ENCODE data around the gene TET2. TPM values are rescaled to one million over a fixed set of nuclear protein-coding genes. Genes with fewer than 3 reads are reported as not detected.

TET2 gene
- total RNA-seq, 1 experiment from 2014 or later, result 20.5 TPM

DNA sequence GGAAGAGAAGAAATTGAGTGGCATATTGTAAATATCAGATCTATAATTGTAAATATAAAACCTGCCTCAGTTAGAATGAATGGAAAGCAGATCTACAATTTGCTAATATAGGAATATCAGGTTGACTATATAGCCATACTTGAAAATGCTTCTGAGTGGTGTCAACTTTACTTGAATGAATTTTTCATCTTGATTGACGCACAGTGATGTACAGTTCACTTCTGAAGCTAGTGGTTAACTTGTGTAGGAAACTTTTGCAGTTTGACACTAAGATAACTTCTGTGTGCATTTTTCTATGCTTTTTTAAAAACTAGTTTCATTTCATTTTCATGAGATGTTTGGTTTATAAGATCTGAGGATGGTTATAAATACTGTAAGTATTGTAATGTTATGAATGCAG, 132.6 kb downstream of the TET2 start:
- H3K4me1 Mint-ChIP-seq (ENCODE audit: insufficient read depth, unreplicated experiment), result no peaks in the 10 kb centered on the region
- peaks cover 30% of the 10 kb centered on the region for H3K36me3 Mint-ChIP-seq (ENCODE audit: insufficient read depth, unreplicated experiment)
- CTCF ChIA-PET, result no interaction called here
- intact Hi-C loops (cut with micrococcal nuclease), result no loop called here
- H3K27ac Mint-ChIP-seq (ENCODE audit: low read depth, unreplicated experiment), result no peak overlapping the region
- H3K27me3 Mint-ChIP-seq (ENCODE audit: insufficient read depth, unreplicated experiment), result no peaks in the 10 kb centered on the region
- DNase-seq (ENCODE audit: unreplicated experiment), result no peak
- no peak overlapping the region for H3K4me3 Mint-ChIP-seq (ENCODE audit: unreplicated experiment)
- no TSS peak for BruUV-seq (replicated peaks)
- no peaks in the 10 kb centered on the region for H3K9me3 Mint-ChIP-seq (ENCODE audit: unreplicated experiment)
- TF ChIP-seq, protein P1, sequence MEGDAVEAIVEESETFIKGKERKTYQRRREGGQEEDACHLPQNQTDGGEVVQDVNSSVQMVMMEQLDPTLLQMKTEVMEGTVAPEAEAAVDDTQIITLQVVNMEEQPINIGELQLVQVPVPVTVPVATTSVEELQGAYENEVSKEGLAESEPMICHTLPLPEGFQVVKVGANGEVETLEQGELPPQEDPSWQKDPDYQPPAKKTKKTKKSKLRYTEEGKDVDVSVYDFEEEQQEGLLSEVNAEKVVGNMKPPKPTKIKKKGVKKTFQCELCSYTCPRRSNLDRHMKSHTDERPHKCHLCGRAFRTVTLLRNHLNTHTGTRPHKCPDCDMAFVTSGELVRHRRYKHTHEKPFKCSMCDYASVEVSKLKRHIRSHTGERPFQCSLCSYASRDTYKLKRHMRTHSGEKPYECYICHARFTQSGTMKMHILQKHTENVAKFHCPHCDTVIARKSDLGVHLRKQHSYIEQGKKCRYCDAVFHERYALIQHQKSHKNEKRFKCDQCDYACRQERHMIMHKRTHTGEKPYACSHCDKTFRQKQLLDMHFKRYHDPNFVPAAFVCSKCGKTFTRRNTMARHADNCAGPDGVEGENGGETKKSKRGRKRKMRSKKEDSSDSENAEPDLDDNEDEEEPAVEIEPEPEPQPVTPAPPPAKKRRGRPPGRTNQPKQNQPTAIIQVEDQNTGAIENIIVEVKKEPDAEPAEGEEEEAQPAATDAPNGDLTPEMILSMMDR (IDR thresholded peaks at IDR 0.05; ENCODE audit: unreplicated experiment), result no peak
- POLR2A ChIA-PET, result no interaction called here

DNA sequence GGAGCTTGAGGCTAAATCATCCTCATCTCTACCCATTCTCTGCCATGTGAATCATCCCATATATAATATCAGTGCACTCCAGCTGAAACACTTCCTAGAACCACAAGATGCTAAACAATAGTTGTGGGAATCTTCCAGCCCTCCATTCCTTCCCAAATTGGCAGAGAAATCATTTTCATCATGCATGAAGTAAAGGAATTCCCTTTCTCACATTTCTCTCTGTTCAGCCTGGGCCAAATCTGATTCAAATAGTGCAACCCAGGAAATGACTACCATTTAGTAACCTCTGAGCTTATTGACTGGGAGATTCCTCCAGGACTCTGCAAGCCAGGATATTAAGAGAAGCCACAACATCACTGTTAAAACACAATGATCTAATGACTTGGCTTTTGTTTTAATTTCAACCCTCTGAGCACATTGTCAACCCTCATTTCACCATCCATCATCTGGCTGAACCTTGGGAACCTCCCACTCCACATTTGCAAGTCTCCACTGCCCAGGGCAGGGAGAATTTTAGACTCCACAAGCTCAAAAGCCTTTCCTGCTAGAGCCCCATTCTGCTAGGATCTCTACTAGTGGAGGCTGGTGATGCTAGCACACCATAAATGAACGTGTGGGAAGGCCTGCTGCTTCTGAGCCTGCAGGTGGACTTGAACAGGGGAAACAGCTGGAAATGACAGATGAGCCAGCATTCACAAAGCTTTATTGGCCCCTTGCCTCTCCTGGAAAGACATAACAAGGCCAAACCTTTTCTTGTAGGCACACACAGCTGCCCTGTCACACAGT, 133.9 kb downstream of the TET2 start:
- BruUV-seq (replicated peaks), result no TSS peak
- TF ChIP-seq, protein P1 (IDR thresholded peaks at IDR 0.05; ENCODE audit: unreplicated experiment), result no peak
- no peaks in the 10 kb centered on the region for H3K9me3 Mint-ChIP-seq (ENCODE audit: unreplicated experiment)
- ChIA-PET CTCF (interaction anchor here (0.6 to 0.9 kb wide), 2 partner anchors 81 to 133 kb away, joined by 3 read pairs; no protein-coding TSS in a partner anchor), POLR2A (no interaction called here)
- H3K27ac Mint-ChIP-seq (ENCODE audit: low read depth, unreplicated experiment), result no peak overlapping the region
- H3K27me3 Mint-ChIP-seq (ENCODE audit: insufficient read depth, unreplicated experiment), result no peaks in the 10 kb centered on the region
- no peaks in the 10 kb centered on the region for H3K4me1 Mint-ChIP-seq (ENCODE audit: insufficient read depth, unreplicated experiment)
- peak; percentile 59 for DNase-seq (ENCODE audit: unreplicated experiment)
- peaks cover 26% of the 10 kb centered on the region for H3K36me3 Mint-ChIP-seq (ENCODE audit: insufficient read depth, unreplicated experiment)
- no peak overlapping the region for H3K4me3 Mint-ChIP-seq (ENCODE audit: unreplicated experiment)
- intact Hi-C loops (cut with micrococcal nuclease), result no loop called here

DNA sequence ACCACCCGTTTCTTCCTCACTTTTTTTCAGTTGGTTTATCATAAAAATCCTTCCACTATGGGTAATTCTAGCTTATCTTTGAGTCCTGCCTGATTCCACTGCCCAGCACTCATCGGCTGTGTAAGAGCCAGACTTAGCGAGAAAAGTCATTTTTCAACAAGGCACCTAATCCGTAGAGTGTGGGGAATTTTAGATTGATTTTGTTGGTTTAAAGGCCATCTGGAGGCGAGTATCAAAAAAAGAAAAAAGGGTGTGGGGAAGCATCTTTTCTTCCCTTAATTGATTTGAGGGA, 134.4 kb downstream of the TET2 start:
- no peaks in the 10 kb centered on the region for H3K27me3 Mint-ChIP-seq (ENCODE audit: insufficient read depth, unreplicated experiment)
- TF ChIP-seq, protein P1 (IDR thresholded peaks at IDR 0.05; ENCODE audit: unreplicated experiment), result no peak
- intact Hi-C loops (cut with micrococcal nuclease), result no loop called here
- POLR2A ChIA-PET, result no interaction called here
- CTCF ChIA-PET, result interaction anchor here (0.9 kb wide), 1 partner anchor 134 kb away, joined by 3 read pairs; no protein-coding TSS in a partner anchor
- H3K27ac Mint-ChIP-seq (ENCODE audit: low read depth, unreplicated experiment), result no peak overlapping the region
- no peak for DNase-seq (ENCODE audit: unreplicated experiment)
- H3K4me1 Mint-ChIP-seq (ENCODE audit: insufficient read depth, unreplicated experiment), result no peaks in the 10 kb centered on the region
- no TSS peak for BruUV-seq (replicated peaks)
- H3K36me3 Mint-ChIP-seq (ENCODE audit: insufficient read depth, unreplicated experiment), result peaks cover 21% of the 10 kb centered on the region
- no peak overlapping the region for H3K4me3 Mint-ChIP-seq (ENCODE audit: unreplicated experiment)
- no peaks in the 10 kb centered on the region for H3K9me3 Mint-ChIP-seq (ENCODE audit: unreplicated experiment)

DNA sequence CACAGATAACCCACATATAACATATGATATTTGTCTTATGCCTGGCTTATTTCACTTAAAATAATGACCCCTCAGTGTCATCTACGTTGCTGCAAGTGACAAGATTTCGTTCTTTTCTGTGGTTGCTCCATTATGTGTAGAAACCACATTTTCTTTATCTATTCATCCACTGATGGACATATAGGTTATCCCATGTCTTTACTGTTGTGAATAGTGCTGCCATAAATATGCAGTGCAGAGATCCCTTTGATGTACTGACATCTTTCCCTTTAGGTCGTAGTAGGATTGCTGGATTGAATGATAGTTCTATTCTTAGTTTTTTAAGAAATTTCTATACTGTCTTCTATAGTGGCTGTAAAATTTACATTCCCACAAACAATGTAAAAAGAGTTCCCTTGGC, 135.8 kb downstream of the TET2 start:
- intact Hi-C loops (cut with micrococcal nuclease), result no loop called here
- DNase-seq (ENCODE audit: unreplicated experiment), result no peak
- peaks cover 15% of the 10 kb centered on the region for H3K36me3 Mint-ChIP-seq (ENCODE audit: insufficient read depth, unreplicated experiment)
- H3K27ac Mint-ChIP-seq (ENCODE audit: low read depth, unreplicated experiment), result no peak overlapping the region
- H3K9me3 Mint-ChIP-seq (ENCODE audit: unreplicated experiment), result no peaks in the 10 kb centered on the region
- no peak overlapping the region for H3K4me3 Mint-ChIP-seq (ENCODE audit: unreplicated experiment)
- no peaks in the 10 kb centered on the region for H3K27me3 Mint-ChIP-seq (ENCODE audit: insufficient read depth, unreplicated experiment)
- ChIA-PET CTCF (no interaction called here), POLR2A (no interaction called here)
- TF ChIP-seq, protein P1 (IDR thresholded peaks at IDR 0.05; ENCODE audit: unreplicated experiment), result no peak
- BruUV-seq (replicated peaks), result no TSS peak
- no peaks in the 10 kb centered on the region for H3K4me1 Mint-ChIP-seq (ENCODE audit: insufficient read depth, unreplicated experiment)
